Left ventricle myocardium inferior (tissue), 1 donor: Measurements from ENCODE around the gene GRPEL2. TPM values are rescaled to one million over a fixed set of nuclear protein-coding genes. Genes with fewer than 3 reads are reported as not detected.

Experiments
- DNase-seq: peaks from one replicate; pipeline ENCODE4 v3.0.0-alpha.2; 2020
- H3K27ac ChIP-seq: fragments of 200-600 bp; replicated peaks from 2 replicates; pipeline ENCODE4 v1.8.0; 2021
- H3K27me3 ChIP-seq: fragments of 200-600 bp; 2 replicates; pipeline ENCODE4 v1.8.0; 2021; ENCODE audit warnings: low read depth
- H3K36me3 ChIP-seq: fragments of 200-600 bp; 2 replicates; pipeline ENCODE4 v1.8.0; 2021
- H3K4me1 ChIP-seq: fragments of 200-600 bp; 2 replicates; pipeline ENCODE4 v1.8.0; 2021
- H3K4me3 ChIP-seq: fragments of 200-600 bp; 2 replicates; pipeline ENCODE4 v1.8.0; 2021; ENCODE audit warnings: mild to moderate bottlenecking, moderate library complexity
- H3K9me3 ChIP-seq: fragments of 200-600 bp; replicated peaks from 2 replicates; pipeline ENCODE4 v1.8.0; 2021
- CTCF ChIP-seq: fragments of 200-600 bp; IDR thresholded peaks from 2 replicates; pipeline ENCODE4 v1.8.0; 2021; ENCODE audit warnings: antibody characterized with exemption, mild to moderate bottlenecking, borderline replicate concordance
- intact Hi-C: fragments of 100-400 bp; cut with micrococcal nuclease; formaldehyde crosslinking; loops from one replicate; pipeline ENCODE4 v1.11.0; 2022
- total RNA-seq: library from RNA; stranded (reverse); fragmentation: NEBNext Ultra II Directional; extraction: Animal tissue kit (Norgen Biotek cat#: 25700); gene quantifications from one replicate; pipeline ENCODE4 v1.2.1, GENCODE V29; 2021
- donor health status: DM: no; HTN: yes; CAD: no; lungs with severe emphysema.

Gene GRPEL2
- total RNA-seq, 1 donor from 2014 or later = 7.6 TPM

- no peak overlapping the region for H3K4me3 ChIP-seq
- H3K36me3 ChIP-seq = peaks cover 59% of the 10 kb centered on the region
- intact Hi-C loops = no loop called here
- no peak for DNase-seq
- no peaks in the 10 kb centered on the region for H3K27me3 ChIP-seq
- no peaks in the 10 kb centered on the region for H3K9me3 ChIP-seq
- peaks cover 56% of the 10 kb centered on the region for H3K4me1 ChIP-seq
- TF ChIP-seq CTCF = no peak
- H3K27ac ChIP-seq = peak overlapping the region; percentile 31
These were observed 4.1 kb downstream of the GRPEL2 start for GRCh38 chr5:149349382-149349781.

- no peak for DNase-seq
- H3K4me1 ChIP-seq = peaks cover 35% of the 10 kb centered on the region
- peak overlapping the region; percentile 53 for H3K27ac ChIP-seq
- H3K9me3 ChIP-seq = no peaks in the 10 kb centered on the region
- H3K4me3 ChIP-seq = no peak overlapping the region
- TF ChIP-seq CTCF = no peak
- peaks cover 67% of the 10 kb centered on the region for H3K36me3 ChIP-seq
- H3K27me3 ChIP-seq = no peaks in the 10 kb centered on the region
- intact Hi-C loops = no loop called here
These were observed 6.9 kb downstream of the GRPEL2 start for GRCh38 chr5:149352169-149352568.

GRCh38 chr5:149353911-149354310 lies 8.6 kb downstream of the GRPEL2 start:
- no peak for DNase-seq
- H3K36me3 ChIP-seq = peaks cover 57% of the 10 kb centered on the region
- no peaks in the 10 kb centered on the region for H3K27me3 ChIP-seq
- H3K27ac ChIP-seq = no peak overlapping the region
- H3K4me3 ChIP-seq = no peak overlapping the region
- no peaks in the 10 kb centered on the region for H3K9me3 ChIP-seq
- H3K4me1 ChIP-seq = peaks cover 33% of the 10 kb centered on the region
- TF ChIP-seq CTCF = no peak
- intact Hi-C loops = no loop called here

- intact Hi-C loops = no loop called here
- no peak for DNase-seq
- H3K4me3 ChIP-seq = no peak overlapping the region
- H3K27me3 ChIP-seq = no peaks in the 10 kb centered on the region
- peaks cover 40% of the 10 kb centered on the region for H3K36me3 ChIP-seq
- no peaks in the 10 kb centered on the region for H3K9me3 ChIP-seq
- peaks cover 31% of the 10 kb centered on the region for H3K4me1 ChIP-seq
- no peak for TF ChIP-seq CTCF
- H3K27ac ChIP-seq = no peak overlapping the region
These were observed 10.4 kb downstream of the GRPEL2 start for GRCh38 chr5:149355688-149356087.

GRCh38 chr5:149356391-149356790 lies 11.1 kb downstream of the GRPEL2 start:
- peaks cover 30% of the 10 kb centered on the region for H3K4me1 ChIP-seq
- H3K36me3 ChIP-seq = peaks cover 33% of the 10 kb centered on the region
- DNase-seq = no peak
- intact Hi-C loops = no loop called here
- no peaks in the 10 kb centered on the region for H3K27me3 ChIP-seq
- no peak overlapping the region for H3K4me3 ChIP-seq
- H3K27ac ChIP-seq = no peak overlapping the region
- H3K9me3 ChIP-seq = no peaks in the 10 kb centered on the region
- TF ChIP-seq CTCF = no peak
